Measurements from ENCODE around the gene SEZ6L.

GRCh38 chr22:26188341-26188740 is 19.1 kb downstream of the SEZ6L start:
- TF ChIP-seq CTCF (IDR thresholded peaks at IDR 0.05) (no peak), POLR2A (IDR thresholded peaks at IDR 0.05) (no peak)
